ENCODE measurements around the gene DLX6.

The DLX6 gene

GRCh38 chr7:97009753-97010732 is 4.7 kb downstream of the DLX6 start:
- DNase-seq: no peak

GRCh38 chr7:97011104-97011503 is 5.8 kb downstream of the DLX6 start:
- no peak for DNase-seq

- DNase-seq: no peak
These were observed 6.4 kb downstream of the DLX6 start for GRCh38 chr7:97011536-97012364.

- DNase-seq: no peak
These were observed 7.2 kb downstream of the DLX6 start for GRCh38 chr7:97012365-97013133.

- no peak for DNase-seq
These were observed 7.9 kb downstream of the DLX6 start for GRCh38 chr7:97013134-97013844.

GRCh38 chr7:97013845-97014134 is 8.4 kb downstream of the DLX6 start:
- no peak for DNase-seq

- no peak for DNase-seq
These were observed 8.9 kb downstream of the DLX6 start for GRCh38 chr7:97014145-97014750.

GRCh38 chr7:97015279-97015678 is 9.9 kb downstream of the DLX6 start:
- DNase-seq: no peak

GRCh38 chr7:97015756-97016380 is 10.5 kb downstream of the DLX6 start:
- DNase-seq: no peak

- no peak for DNase-seq
These were observed 11.2 kb downstream of the DLX6 start for GRCh38 chr7:97016381-97017191.

- DNase-seq: no peak
These were observed 12.1 kb downstream of the DLX6 start for GRCh38 chr7:97017192-97018125.

- DNase-seq: no peak
These were observed 12.8 kb downstream of the DLX6 start for GRCh38 chr7:97018126-97018601.

- DNase-seq: no peak
These were observed 13.6 kb downstream of the DLX6 start for GRCh38 chr7:97018791-97019531.

GRCh38 chr7:97019710-97020225 is 14.4 kb downstream of the DLX6 start:
- DNase-seq: no peak

GRCh38 chr7:97020601-97020995 is 15.2 kb downstream of the DLX6 start:
- no peak for DNase-seq

- DNase-seq: no peak
These were observed 15.8 kb downstream of the DLX6 start for GRCh38 chr7:97020996-97021746.
